Thymus (tissue), 11 donors: Measurements from ENCODE around the gene MMP2. TPM values are rescaled to one million over a fixed set of nuclear protein-coding genes. Genes with fewer than 3 reads are reported as not detected.

ENCODE experiments used
- DNase-seq, 9 donors: peaks; one replicate each; pipeline ENCODE4 v3.0.0-alpha.2; 2013; ENCODE audit warnings: low spot score in 9 of 9, low read depth in 6 of 9, missing footprints in 1 of 9
- H3K27ac ChIP-seq, 2 donors: one replicate each; pipeline ENCODE4 v1.5.1; 2013; ENCODE audit warnings: control low read depth in 1 of 2, low read depth in 1 of 2, low read length in 1 of 2, mild to moderate bottlenecking in 1 of 2, moderate library complexity in 1 of 2
- H3K27me3 ChIP-seq, 2 donors: one replicate each; pipeline ENCODE4 v1.5.1; 2013; ENCODE audit warnings: low read length in 1 of 2; ENCODE audit not compliant: control insufficient read depth in 2 of 2, insufficient read depth in 1 of 2
- H3K36me3 ChIP-seq, 2 donors: one replicate each; pipeline ENCODE4 v1.5.1; 2013; ENCODE audit warnings: low read length in 1 of 2, mild to moderate bottlenecking in 1 of 2, moderate library complexity in 1 of 2; ENCODE audit not compliant: control insufficient read depth in 2 of 2, insufficient read depth in 2 of 2
- H3K4me1 ChIP-seq, 2 donors: one replicate each; pipeline ENCODE4 v1.5.1; 2013; ENCODE audit warnings: low read length in 2 of 2; ENCODE audit not compliant: control insufficient read depth in 2 of 2, insufficient read depth in 2 of 2
- H3K4me3 ChIP-seq, 2 donors: one replicate each; pipeline ENCODE4 v1.5.1; 2013; ENCODE audit warnings: low read length in 2 of 2, control low read depth in 1 of 2, mild to moderate bottlenecking in 1 of 2
- H3K9me3 ChIP-seq, 2 donors: one replicate each; pipeline ENCODE4 v1.5.1; 2013; ENCODE audit warnings: low read length in 1 of 2, mild to moderate bottlenecking in 1 of 2; ENCODE audit not compliant: control insufficient read depth in 2 of 2, insufficient read depth in 1 of 2
- WGBS: extraction: QIAGEN DNeasy Blood & Tissue Kit; methylation state at CpG from one replicate; pipeline ENCODE4 v1.1.7; 2013; 5-methylcytosine and 5-hydroxymethylcytosine counted together
- polyA plus RNA-seq: library from polyadenylated mRNA; stranded (reverse); fragments of 200-250 nt; gene quantifications from one replicate; pipeline ENCODE4 v1.2.3, GENCODE V29; 2013
- total RNA-seq: library from RNA; stranded (reverse); fragments of 120-200 nt; gene quantifications from one replicate; pipeline ENCODE4 v1.2.4, GENCODE V29; 2013
- donor health status: healthy.

Gene MMP2
- total and polyA plus RNA-seq, 2 donors = 8.5 to 14.3 TPM

DNA sequence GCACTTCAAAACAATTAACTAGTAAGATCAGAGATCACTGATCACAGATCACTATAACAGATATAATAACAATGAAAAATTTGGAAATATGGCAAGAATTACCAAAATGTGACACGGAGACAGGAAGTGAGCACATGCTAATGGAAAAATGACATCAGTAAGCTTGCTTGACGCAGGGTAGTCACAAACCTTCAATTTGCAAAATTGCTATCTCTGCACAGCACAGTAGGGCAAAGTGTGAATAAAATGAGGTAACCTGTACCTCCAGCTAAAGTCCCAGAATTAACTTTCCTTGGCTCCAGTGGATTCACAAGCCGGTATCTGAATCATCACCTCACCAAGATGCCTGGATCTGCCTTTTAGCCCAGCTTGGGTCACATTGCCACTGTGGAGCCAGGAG is 4.2 kb upstream of the MMP2 start:
- no peak overlapping the region for H3K4me3 ChIP-seq
- H3K4me1 ChIP-seq = no peaks in the 10 kb centered on the region
- H3K36me3 ChIP-seq = no peaks in the 10 kb centered on the region
- over 99% methylated on average over 3 of the region's 3 CpGs for WGBS
- H3K9me3 ChIP-seq = no peaks in the 10 kb centered on the region
- peaks cover 14 to 29% of the 10 kb centered on the region in 2 donors for H3K27me3 ChIP-seq
- no peak overlapping the region for H3K27ac ChIP-seq
- DNase-seq = no peak

DNA sequence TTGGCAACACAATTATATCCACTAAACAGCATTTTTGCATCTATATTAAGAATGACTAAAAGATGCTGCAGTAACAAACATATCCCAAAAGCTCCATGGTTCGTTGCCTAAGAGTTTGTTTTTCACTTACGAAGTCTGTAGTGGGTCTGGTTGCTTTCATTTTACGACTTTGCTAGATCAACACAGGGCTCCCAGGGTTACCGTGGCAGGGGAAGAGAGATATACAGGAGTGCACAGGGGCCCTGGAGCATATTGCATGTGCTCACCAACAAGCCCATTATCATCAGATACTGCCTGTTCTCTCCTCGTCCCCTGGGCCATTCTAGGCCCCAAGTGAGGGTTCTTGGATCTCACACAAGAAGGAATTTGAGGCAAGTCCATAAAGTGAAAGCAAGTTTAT is 3.1 kb upstream of the MMP2 start:
- 87% methylated on average over 5 of the region's 5 CpGs for WGBS
- no peak for DNase-seq
- no peak overlapping the region for H3K27ac ChIP-seq
- H3K4me1 ChIP-seq = no peaks in the 10 kb centered on the region
- H3K27me3 ChIP-seq = peaks cover 25 to 38% of the 10 kb centered on the region in 2 donors
- H3K9me3 ChIP-seq = no peaks in the 10 kb centered on the region
- H3K4me3 ChIP-seq = no peak overlapping the region
- no peaks in the 10 kb centered on the region for H3K36me3 ChIP-seq

DNA sequence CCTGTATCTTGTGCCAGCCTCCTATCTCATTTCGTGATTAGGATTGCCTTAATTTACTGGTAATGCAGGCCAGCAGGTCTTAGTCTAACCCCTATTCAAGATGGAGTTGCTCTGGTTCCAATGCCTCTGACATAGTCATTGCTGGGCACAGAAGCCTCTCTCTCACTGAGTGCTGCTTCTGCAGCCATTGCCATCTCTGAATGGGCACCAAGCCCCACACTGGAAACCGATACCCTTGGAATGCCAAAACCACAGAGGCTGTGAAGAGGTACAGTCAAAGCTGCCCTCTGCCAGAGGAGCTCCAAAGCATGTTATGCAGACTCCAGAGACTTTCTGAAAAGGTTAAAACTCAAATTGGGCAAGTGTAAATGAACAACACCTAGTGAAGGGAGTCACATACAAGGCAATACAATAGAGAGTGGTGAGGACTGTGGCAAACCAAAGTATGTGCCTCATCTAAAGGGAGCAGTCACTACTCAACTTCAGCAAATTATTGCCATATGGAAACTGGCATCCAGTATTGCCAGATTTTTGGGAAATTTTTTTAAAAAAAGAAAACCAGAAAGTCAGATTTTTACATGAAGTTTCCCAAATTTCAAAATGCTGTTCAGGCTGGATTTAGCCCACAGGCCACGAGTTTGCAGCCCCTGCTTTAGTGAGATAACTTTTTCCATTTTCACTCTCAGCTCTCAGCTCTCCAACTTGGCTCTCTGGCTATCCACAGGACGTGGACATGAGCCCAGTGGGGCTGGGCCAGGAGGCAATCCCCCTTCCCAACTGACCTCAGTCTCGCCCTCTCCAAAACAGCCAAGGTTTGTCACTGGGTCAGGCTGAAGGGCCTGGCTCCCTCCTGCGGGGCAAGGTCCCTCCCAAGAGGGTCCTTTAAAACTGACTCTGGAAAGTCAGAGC is 2.1 kb upstream of the MMP2 start:
- Histone ChIP-seq H3K9me3 (no peaks in the 10 kb centered on the region), H3K36me3 (no peaks in the 10 kb centered on the region), H3K27me3 (peaks cover 29 to 45% of the 10 kb centered on the region in 2 donors), H3K4me3 (no peak overlapping the region), H3K27ac (no peak overlapping the region), H3K4me1 (no peaks in the 10 kb centered on the region)
- DNase-seq = no peak
- WGBS = 87% methylated on average over 6 of the region's 6 CpGs

DNA sequence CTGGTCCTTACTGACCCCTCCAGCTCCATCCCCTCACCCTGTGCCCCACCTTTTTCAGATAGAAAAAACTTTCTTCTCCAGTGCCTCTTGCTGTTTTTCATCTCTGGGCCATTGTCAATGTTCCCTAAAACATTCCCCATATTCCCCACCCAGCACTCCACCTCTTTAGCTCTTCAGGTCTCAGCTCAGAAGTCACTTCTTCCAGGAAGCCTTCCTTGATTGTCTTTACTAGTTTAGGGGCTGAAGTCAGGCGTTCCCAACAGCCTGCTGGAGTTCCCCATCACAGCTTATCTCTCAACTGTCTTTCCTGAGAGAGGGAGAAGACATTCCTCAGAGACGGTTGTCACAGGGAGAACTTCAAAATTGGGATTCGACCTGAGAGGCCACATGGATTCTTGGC is 1.3 kb upstream of the MMP2 start:
- Histone ChIP-seq H3K4me1 (no peaks in the 10 kb centered on the region), H3K27ac (no peak overlapping the region), H3K9me3 (no peaks in the 10 kb centered on the region), H3K36me3 (no peaks in the 10 kb centered on the region), H3K27me3 (peaks cover 29 to 45% of the 10 kb centered on the region in 2 donors), H3K4me3 (no peak overlapping the region)
- DNase-seq = no peak
- 92% methylated on average over 3 of the region's 3 CpGs for WGBS

DNA sequence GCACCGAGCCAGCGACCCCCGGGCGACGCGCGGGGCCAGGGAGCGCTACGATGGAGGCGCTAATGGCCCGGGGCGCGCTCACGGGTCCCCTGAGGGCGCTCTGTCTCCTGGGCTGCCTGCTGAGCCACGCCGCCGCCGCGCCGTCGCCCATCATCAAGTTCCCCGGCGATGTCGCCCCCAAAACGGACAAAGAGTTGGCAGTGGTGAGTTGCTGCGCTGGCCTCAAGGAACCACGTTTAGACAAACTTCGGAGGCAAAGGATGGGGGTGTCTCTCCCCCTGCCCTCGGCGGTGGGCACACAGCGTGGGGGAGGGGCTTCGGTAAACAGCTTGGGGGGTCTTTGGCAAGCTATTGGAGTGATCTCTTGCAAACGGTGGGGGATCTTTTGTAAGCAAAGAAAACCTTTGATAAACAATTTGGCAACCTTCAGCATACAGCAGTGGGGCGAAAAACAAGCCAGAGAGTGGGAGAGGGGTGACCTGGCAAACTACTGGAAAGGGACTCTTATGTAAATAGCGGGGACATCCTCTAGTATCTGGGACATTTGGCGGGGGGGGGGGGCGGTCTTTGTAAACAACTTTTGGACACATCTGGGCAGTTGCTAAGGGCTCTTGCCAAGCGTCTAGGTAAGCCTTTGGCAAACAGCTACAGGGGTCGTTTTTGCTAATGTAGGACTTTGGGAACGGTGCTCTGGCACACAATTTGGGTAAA is 587 bp downstream of the MMP2 start:
- DNase-seq = no peak
- Histone ChIP-seq H3K36me3 (no peaks in the 10 kb centered on the region), H3K27ac (no peak overlapping the region), H3K4me1 (no peaks in the 10 kb centered on the region), H3K27me3 (peaks cover 29 to 45% of the 10 kb centered on the region in 2 donors), H3K4me3 (peak overlapping the region; percentile 5 to 18), H3K9me3 (no peaks in the 10 kb centered on the region)
- 2% methylated on average over 41 of the region's 41 CpGs for WGBS

DNA sequence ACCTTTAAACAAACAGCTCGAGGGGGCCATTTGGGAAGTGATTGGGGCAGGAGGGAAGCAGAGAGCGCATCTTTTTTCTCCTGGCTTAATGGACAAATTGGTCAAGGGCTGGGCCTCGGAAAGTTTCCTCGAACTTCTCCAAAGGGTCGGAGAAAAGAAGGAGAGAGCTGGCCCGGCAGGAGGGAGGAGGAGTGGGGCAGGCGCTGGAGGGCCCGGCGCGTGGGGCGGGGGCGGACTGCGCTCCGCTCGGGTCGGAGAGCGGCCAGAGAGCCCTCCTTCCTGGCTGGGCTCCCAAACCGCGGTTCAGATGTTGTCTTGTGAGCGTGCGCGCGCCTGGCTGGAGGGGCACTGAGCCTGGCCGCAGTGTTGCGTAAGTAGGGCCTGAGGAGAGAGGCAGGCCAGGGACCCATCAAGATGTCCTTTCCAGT is 1.2 kb downstream of the MMP2 start:
- Histone ChIP-seq H3K36me3 (no peaks in the 10 kb centered on the region), H3K4me3 (no peak overlapping the region), H3K27ac (no peak overlapping the region), H3K9me3 (no peaks in the 10 kb centered on the region), H3K4me1 (no peaks in the 10 kb centered on the region), H3K27me3 (peaks cover 29 to 45% of the 10 kb centered on the region in 2 donors)
- no peak for DNase-seq
- 6% methylated on average over 25 of the region's 25 CpGs for WGBS

DNA sequence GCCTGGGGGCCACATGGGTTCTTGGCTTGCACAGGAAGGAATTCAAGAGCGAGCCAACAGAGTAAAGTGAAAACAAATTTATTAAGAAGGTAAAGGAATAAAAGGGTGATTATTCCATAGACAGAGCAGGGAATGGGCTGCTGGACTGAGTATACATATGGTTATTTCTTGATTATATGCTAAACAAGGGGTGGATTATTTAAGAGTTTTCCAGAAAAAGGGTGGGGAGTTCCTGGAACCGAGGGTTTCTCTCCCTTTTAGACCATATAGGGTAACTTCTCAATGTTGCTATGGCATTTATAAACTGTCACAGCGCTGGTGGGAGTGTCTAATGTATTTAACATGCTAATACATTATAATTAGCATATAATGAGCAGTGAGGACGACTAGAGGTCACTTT is 2.0 kb downstream of the MMP2 start:
- no peak for DNase-seq
- no peaks in the 10 kb centered on the region for H3K9me3 ChIP-seq
- no peaks in the 10 kb centered on the region for H3K36me3 ChIP-seq
- no peak overlapping the region for H3K27ac ChIP-seq
- H3K27me3 ChIP-seq = peaks cover 29 to 45% of the 10 kb centered on the region in 2 donors
- WGBS = 92% methylated on average over 4 of the region's 4 CpGs
- no peaks in the 10 kb centered on the region for H3K4me1 ChIP-seq
- no peak overlapping the region for H3K4me3 ChIP-seq

DNA sequence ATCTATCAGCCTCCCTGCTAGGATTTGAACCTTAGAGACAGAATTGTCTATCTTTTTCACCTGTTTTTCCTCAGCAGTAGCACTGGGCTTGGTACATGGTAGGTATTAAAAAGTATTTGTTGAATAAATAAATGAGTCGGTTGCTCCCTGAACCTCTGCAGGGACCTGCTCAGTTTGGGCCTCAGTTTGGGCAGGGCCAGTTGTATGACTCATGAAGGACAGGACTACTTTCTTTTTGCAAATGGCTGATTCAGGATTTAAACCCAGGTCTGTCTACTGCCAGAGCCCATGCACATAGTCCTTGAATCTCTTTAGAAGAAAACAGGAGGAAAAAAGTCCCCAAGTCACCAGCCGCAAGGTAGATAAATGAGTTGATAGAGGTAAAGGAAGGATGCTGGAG is 3.1 kb downstream of the MMP2 start:
- Histone ChIP-seq H3K4me3 (no peak overlapping the region), H3K9me3 (no peaks in the 10 kb centered on the region), H3K27me3 (peaks cover 29 to 43% of the 10 kb centered on the region in 2 donors), H3K36me3 (no peaks in the 10 kb centered on the region), H3K27ac (no peak overlapping the region), H3K4me1 (no peaks in the 10 kb centered on the region)
- no peak for DNase-seq
- 96% methylated on average over 2 of the region's 2 CpGs for WGBS
